NCI-H748 treated with DMSO at 0.1 percent for 48 hours (cell line): Measurements from ENCODE around the gene ANKRD13C.

ENCODE experiments used
- DNase-seq: peaks from one replicate; lab custom pipeline; 2025; lab: John Stamatoyannopoulos, UW

The ANKRD13C gene

GRCh38 chr1:70220517-70221237, 133.8 kb downstream of the ANKRD13C start:
- DNase-seq, result no peak

GRCh38 chr1:70220015-70220414, 134.5 kb downstream of the ANKRD13C start:
- DNase-seq, result no peak

- no peak for DNase-seq
Measured at GRCh38 chr1:70211541-70211940, 143.0 kb downstream of the ANKRD13C start.

- DNase-seq, result no peak
Measured at GRCh38 chr1:70210820-70211219, 143.7 kb downstream of the ANKRD13C start.
